IgD-negative memory B cell (primary cell): ENCODE data around the gene SMG1. TPM values are rescaled to one million over a fixed set of nuclear protein-coding genes. Genes with fewer than 3 reads are reported as not detected.
"Not testable (repeated sequence)": the region's sequence is repeated elsewhere in the genome, so short reads cannot be mapped to it uniquely, and the experiment has no call there.

ENCODE experiments used
- H3K27ac Mint-ChIP-seq, 3 donors: one replicate each; pipeline ENCODE4 v1.8.0; 2020 to 2022; ENCODE audit warnings: mild to moderate bottlenecking in 3 of 3, mixed read lengths in 3 of 3, moderate library complexity in 1 of 3
- H3K27me3 Mint-ChIP-seq: one replicate; pipeline ENCODE4 v1.8.0; 2021; ENCODE audit warnings: mixed read lengths
- H3K36me3 Mint-ChIP-seq: one replicate; pipeline ENCODE4 v1.8.0; 2020; ENCODE audit warnings: mild to moderate bottlenecking, mixed read lengths
- H3K4me1 Mint-ChIP-seq, 3 donors: one replicate each; pipeline ENCODE4 v1.8.0; 2020 to 2022; ENCODE audit warnings: mixed read lengths in 3 of 3, mild to moderate bottlenecking in 1 of 3
- H3K4me3 Mint-ChIP-seq, 4 donors: one replicate each; pipeline ENCODE4 v1.8.0; 2020 to 2022; ENCODE audit warnings: mild to moderate bottlenecking in 4 of 4, mixed read lengths in 4 of 4, moderate library complexity in 3 of 4
- H3K9me3 Mint-ChIP-seq, 3 donors: one replicate each; pipeline ENCODE4 v1.8.0; 2020 to 2021; ENCODE audit warnings: mixed read lengths in 3 of 3, mild to moderate bottlenecking in 1 of 3
- polyA plus RNA-seq: library from polyadenylated mRNA; unstranded; fragments of 300-500 nt; fragmentation: Illumina TruSeq; gene quantifications from one replicate; pipeline ENCODE4 v1.2.3, GENCODE V29; 2021

SMG1 gene
- polyA plus RNA-seq, 1 donor from 2014 or later = 17.2 TPM

GRCh38 chr16:18757960-18758660 lies 168.1 kb downstream of the SMG1 start:
- H3K9me3 Mint-ChIP-seq, H3K27me3 Mint-ChIP-seq, H3K4me3 Mint-ChIP-seq, H3K4me1 Mint-ChIP-seq, H3K27ac Mint-ChIP-seq, H3K36me3 Mint-ChIP-seq: not testable (repeated sequence)

DNA sequence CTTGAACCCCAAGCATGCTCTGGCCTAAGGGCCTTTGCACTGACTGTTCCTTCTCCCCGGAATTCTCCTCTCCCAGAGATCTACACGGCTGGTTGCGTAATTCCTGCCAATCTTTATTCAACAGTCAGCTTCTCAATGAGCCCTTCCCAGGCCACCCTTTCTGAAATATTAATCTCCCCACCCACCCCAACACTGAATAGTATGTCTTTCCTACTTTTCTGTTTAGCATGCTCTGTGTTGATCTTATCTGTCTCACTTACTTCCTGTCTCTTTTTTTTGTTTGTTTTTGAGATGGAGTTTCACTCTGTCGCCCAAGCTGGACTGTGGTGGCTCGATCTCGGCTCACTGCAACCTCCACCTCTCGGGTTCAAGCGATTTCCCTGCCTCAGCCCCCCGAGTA lies 169.6 kb downstream of the SMG1 start:
- H3K27me3 Mint-ChIP-seq, H3K9me3 Mint-ChIP-seq, H3K4me1 Mint-ChIP-seq, H3K36me3 Mint-ChIP-seq, H3K27ac Mint-ChIP-seq, H3K4me3 Mint-ChIP-seq: not testable (repeated sequence)

Other genes with a start within 250 kb of the SMG1 start
- 3,520 TPM for gene RPS15A, start 136.1 kb downstream of the SMG1 start, polyA plus RNA-seq
- 142 TPM for gene ARL6IP1, start 124.9 kb downstream of the SMG1 start, polyA plus RNA-seq
- not detected for gene TMC7, start 57.5 kb upstream of the SMG1 start, polyA plus RNA-seq
- 15.4 TPM for gene COQ7, start 141.2 kb upstream of the SMG1 start, polyA plus RNA-seq
- 4.7 TPM for gene ITPRIPL2, start 187.6 kb upstream of the SMG1 start, polyA plus RNA-seq
- 3.2 TPM for gene SYT17, start 241.8 kb upstream of the SMG1 start, polyA plus RNA-seq